Heart right ventricle (tissue), 16 donors: ENCODE data around the gene ARHGAP42. TPM values are rescaled to one million over a fixed set of nuclear protein-coding genes. Genes with fewer than 3 reads are reported as not detected.

Source experiments
- ATAC-seq, 8 donors: fragments of 200-7000 bp; cut with Tn5 transposase; one replicate each; pipeline ENCODE4 v1.9.1; 2020; ENCODE audit warnings: mild to moderate bottlenecking in 8 of 8, moderate library complexity in 8 of 8, moderate number of reproducible peaks in 1 of 8
- DNase-seq, 2 donors: peaks; one replicate each; pipeline ENCODE4 v3.0.0-alpha.2; 2020
- H3K27ac ChIP-seq, 10 donors: fragments of 200-600 bp; sonication (generic) in 2 of 10; one replicate each; pipeline versions ENCODE4 v1.5.0 to v1.8.0; 2020 to 2022; ENCODE audit warnings: mild to moderate bottlenecking in 3 of 10
- H3K27me3 ChIP-seq, 7 donors: fragments of 200-600 bp; one replicate each; pipeline ENCODE4 v1.8.0; 2021 to 2022; ENCODE audit warnings: mild to moderate bottlenecking in 2 of 7
- H3K36me3 ChIP-seq, 9 donors: fragments of 200-600 bp; sonication (generic) in 1 of 9; one replicate each; pipeline versions ENCODE4 v1.5.0 to v1.8.0; 2020 to 2022; ENCODE audit warnings: mild to moderate bottlenecking in 2 of 9
- H3K4me1 ChIP-seq, 9 donors: fragments of 200-600 bp; sonication (generic) in 1 of 9; one replicate each; pipeline versions ENCODE4 v1.5.0 to v1.8.0; 2020 to 2022; ENCODE audit warnings: mild to moderate bottlenecking in 4 of 9
- H3K4me3 ChIP-seq, 10 donors: fragments of 200-600 bp; sonication (generic) in 2 of 10; one replicate each; pipeline versions ENCODE4 v1.5.0 to v1.8.0; 2020 to 2022; ENCODE audit warnings: mild to moderate bottlenecking in 7 of 10, moderate library complexity in 2 of 10
- H3K9me3 ChIP-seq, 11 donors: fragments of 200-600 bp in 10 of 11; sonication (generic) in 2 of 11; one replicate each; pipeline versions ENCODE4 v1.5.0 to v1.8.0; 2013 to 2022; ENCODE audit warnings: mild to moderate bottlenecking in 2 of 11, control low read depth in 1 of 11, moderate library complexity in 1 of 11
- CTCF ChIP-seq, 9 donors: fragments of 200-600 bp; sonication (generic) in 2 of 9; IDR thresholded peaks; one replicate each; pipeline versions ENCODE4 v1.5.0 to v1.8.0; 2021 to 2022; ENCODE audit warnings: antibody characterized with exemption in 9 of 9, mild to moderate bottlenecking in 5 of 9, moderate library complexity in 1 of 9
- WGBS, 2 donors: extraction: QIAGEN DNeasy Blood & Tissue Kit; methylation state at CpG; one replicate each; pipeline ENCODE4 v1.1.7; 2013; ENCODE audit warnings: inconsistent platforms in 1 of 2; 5-methylcytosine and 5-hydroxymethylcytosine counted together
- intact Hi-C, 10 donors: fragments of 100-400 bp; cut with DNase I; formaldehyde crosslinking; loops; one replicate each; pipeline versions ENCODE4 v1.11.1 to v1.14.2; 2022
- polyA plus RNA-seq, 2 donors: library from polyadenylated mRNA; stranded (reverse); fragments of 200-250 nt; gene quantifications; one replicate each; pipeline ENCODE4 v1.2.3, GENCODE V29; 2013
- total RNA-seq, 10 donors: library from RNA; stranded (reverse); fragmentation: NEBNext Ultra II Directional in 3 of 10; extraction: Animal tissue kit (Norgen Biotek cat#: 25700) in 3 of 10; gene quantifications; one replicate each; pipeline versions ENCODE4 v1.2.1 to v1.2.4, GENCODE V29; 2021 to 2023
- donor health status: Arrhythmogenic right ventricular cardiomyopathy.
- donor health status: ischemic (EF 13 %, LVEDD 7.1; RV severe dilation, severe dysfunction).
- donor health status: healthy with polysubstance abuse.
- donor health status: DM: no; HTN: yes; CAD: no.
- donor health status: DM: no; HTN: no; CAD: no.
- donor health status: ischemic (EF 25% LVEDD 6.9; RV normal size, moderate dysfunction).
- donor health status: ischemic (EF 25% LVEDD 5.7; RV mildly dilated, moderate dysfunction).
- donor health status: healthy.
- donor health status: DM: yes; HTN: yes; CAD: no.
- donor health status: Ischemic cardiomyopathy.
- donor health status: ischemic (EF 35%, LVEDD 5.7; RV mildly dilated, moderate dysfunction).
- donor health status: nonischemic (EF 11% LVEDD 7.7; RV severe dilation, severe dysfunction).
- donor health status: DM: yes; HTN: yes; CAD: no.
- donor health status: PGD.
- donor health status: ischemic (EF 29% LVEDD 5.4; RV normal size, mild dysfunction).
- donor health status: nonischemic (EF 23%, LVEDD 6.1; RV moderate dilation, normal function).

The ARHGAP42 gene
- total and polyA plus RNA-seq, 12 donors = 3.9 to 13.1 (median 8.8) TPM

GRCh38 chr11:100866453-100866852 is 179.4 kb downstream of the ARHGAP42 start:
- TF ChIP-seq CTCF (IDR thresholded peaks at IDR 0.05) = no peak
- no peaks in the 10 kb centered on the region for H3K36me3 ChIP-seq
- intact Hi-C loops = no loop called here
- H3K27me3 ChIP-seq = no peaks in the 10 kb centered on the region
- no peak overlapping the region for H3K4me3 ChIP-seq
- H3K4me1 ChIP-seq = peaks cover 0 to 12% (median 9%) of the 10 kb centered on the region in 9 donors
- DNase-seq = no peak
- ATAC-seq = no peak
- no peaks in the 10 kb centered on the region for H3K9me3 ChIP-seq
- no peak overlapping the region for H3K27ac ChIP-seq

GRCh38 chr11:100867606-100868005 is 180.5 kb downstream of the ARHGAP42 start:
- Histone ChIP-seq H3K9me3 (no peaks in the 10 kb centered on the region), H3K27me3 (no peaks in the 10 kb centered on the region), H3K4me1 (peaks cover 0 to 12% (median 9%) of the 10 kb centered on the region in 9 donors), H3K36me3 (no peaks in the 10 kb centered on the region), H3K27ac (no peak overlapping the region), H3K4me3 (no peak overlapping the region)
- TF ChIP-seq CTCF (IDR thresholded peaks at IDR 0.05) = no peak
- no peak for ATAC-seq
- DNase-seq = no peak
- intact Hi-C loops = no loop called here
- WGBS, 2 donors = 97% methylated on average over 2 of the region's 2 CpGs

- Histone ChIP-seq H3K27ac (no peak overlapping the region), H3K9me3 (no peaks in the 10 kb centered on the region), H3K27me3 (no peaks in the 10 kb centered on the region), H3K4me3 (no peak overlapping the region), H3K36me3 (no peaks in the 10 kb centered on the region), H3K4me1 (no peaks in the 10 kb centered on the region)
- intact Hi-C loops = no loop called here
- WGBS, 2 donors = 65 to 72% methylated on average over 1 of the region's 1 CpG
- DNase-seq = no peak
- no peak for ATAC-seq
- no peak for TF ChIP-seq CTCF (IDR thresholded peaks at IDR 0.05)
Measured at GRCh38 chr11:100869328-100869727, 182.2 kb downstream of the ARHGAP42 start.

GRCh38 chr11:100870138-100870537 is 183.1 kb downstream of the ARHGAP42 start:
- no peaks in the 10 kb centered on the region for H3K9me3 ChIP-seq
- no peak overlapping the region for H3K4me3 ChIP-seq
- H3K27me3 ChIP-seq = no peaks in the 10 kb centered on the region
- H3K4me1 ChIP-seq = no peaks in the 10 kb centered on the region
- TF ChIP-seq CTCF (IDR thresholded peaks at IDR 0.05) = no peak
- no peaks in the 10 kb centered on the region for H3K36me3 ChIP-seq
- DNase-seq = no peak
- ATAC-seq = no peak
- no peak overlapping the region for H3K27ac ChIP-seq
- intact Hi-C loops = no loop called here
- WGBS, 2 donors = 59 to 81% methylated on average over 4 of the region's 4 CpGs
